NCI-H524 (cell line): ENCODE data around the gene THBS4.

Experiments
- DNase-seq, 2 experiments: peaks; one replicate each; lab custom pipeline; 2025; lab: John Stamatoyannopoulos, UW

THBS4 gene

GRCh38 chr5:80076131-80077050 is 41.2 kb downstream of the THBS4 start:
- peak in 1 of 2 experiments; percentile 47 for DNase-seq

- DNase-seq: no peak
Observed at GRCh38 chr5:80077051-80077714, 42.0 kb downstream of the THBS4 start.

- no peak for DNase-seq
Observed at GRCh38 chr5:80078921-80079320, 43.8 kb downstream of the THBS4 start.

- peak in 1 of 2 experiments; percentile 56 for DNase-seq
Observed at GRCh38 chr5:80082281-80082680, 47.1 kb downstream of the THBS4 start.

- DNase-seq: peak; percentile 50 to 88
Observed at GRCh38 chr5:80082731-80083100, 47.6 kb downstream of the THBS4 start.

- peak; percentile 47 to 80 for DNase-seq
Observed at GRCh38 chr5:80083101-80083890, 48.1 kb downstream of the THBS4 start.

GRCh38 chr5:80090884-80091166 is 55.7 kb downstream of the THBS4 start:
- DNase-seq: no peak

GRCh38 chr5:80091792-80092192 is 56.6 kb downstream of the THBS4 start:
- peak; percentile 7 to 54 for DNase-seq

- no peak for DNase-seq
Observed at GRCh38 chr5:80092486-80093107, 57.4 kb downstream of the THBS4 start.

- no peak for DNase-seq
Observed at GRCh38 chr5:80093796-80094195, 58.6 kb downstream of the THBS4 start.

- DNase-seq: no peak
Observed at GRCh38 chr5:80094236-80094738, 59.1 kb downstream of the THBS4 start.

- DNase-seq: no peak
Observed at GRCh38 chr5:80097451-80097850, 62.3 kb downstream of the THBS4 start.

- no peak for DNase-seq
Observed at GRCh38 chr5:80101993-80102392, 66.8 kb downstream of the THBS4 start.

GRCh38 chr5:80103371-80103770 is 68.2 kb downstream of the THBS4 start:
- DNase-seq: peak in 1 of 2 experiments; percentile 22

GRCh38 chr5:80105698-80106439 is 70.7 kb downstream of the THBS4 start:
- no peak for DNase-seq

GRCh38 chr5:80106916-80107315 is 71.8 kb downstream of the THBS4 start:
- no peak for DNase-seq

GRCh38 chr5:80109646-80110478 is 74.7 kb downstream of the THBS4 start:
- peak; percentile 95 to 97 for DNase-seq

- DNase-seq: peak in 1 of 2 experiments; percentile 31
Observed at GRCh38 chr5:80111376-80111990, 76.3 kb downstream of the THBS4 start.

- DNase-seq: no peak
Observed at GRCh38 chr5:80114860-80115259, 79.7 kb downstream of the THBS4 start.

- no peak for DNase-seq
Observed at GRCh38 chr5:80116000-80116399, 80.9 kb downstream of the THBS4 start.
